GM12891 (cell line): ENCODE results near the gene RASA3.

Source experiments
- PAX5 ChIP-seq: IDR thresholded peaks from 2 replicates; pipeline ENCODE4 v1.6.1; 2011; ENCODE audit warnings: low read length, moderate library complexity, mild to moderate bottlenecking; ENCODE audit not compliant: insufficient read depth, severe bottlenecking
- POLR2A ChIP-seq: IDR thresholded peaks from 2 replicates; pipeline ENCODE4 v1.6.1; 2011; ENCODE audit warnings: low read depth, low read length, control low read depth
- POLR2AphosphoS5 ChIP-seq: IDR thresholded peaks from 2 replicates; pipeline ENCODE4 v1.6.1; 2011; ENCODE audit warnings: low read depth, low read length, control low read depth
- POU2F2 ChIP-seq: IDR thresholded peaks from 2 replicates; pipeline ENCODE4 v1.6.1; 2011; ENCODE audit warnings: low read depth, mild to moderate bottlenecking, control low read depth, low read length, moderate library complexity
- SPI1 ChIP-seq: IDR thresholded peaks from 2 replicates; pipeline ENCODE4 v1.6.1; 2011; ENCODE audit warnings: low read depth, low read length, control low read depth
- TAF1 ChIP-seq: IDR thresholded peaks from 2 replicates; pipeline ENCODE4 v1.6.1; 2011; ENCODE audit warnings: low read depth, low read length, control low read depth

- no peak for TF ChIP-seq POLR2A
- no peak for TF ChIP-seq POLR2AphosphoS5
- no peak for TF ChIP-seq TAF1
- no peak for TF ChIP-seq SPI1
- TF ChIP-seq PAX5 = no peak
- TF ChIP-seq POU2F2 = no peak
Observed at GRCh38 chr13:114000151-114001040, 132.0 kb downstream of the RASA3 start.
